HepG2 (cell line): ENCODE data around the gene FHL3. TPM values are rescaled to one million over a fixed set of nuclear protein-coding genes. Genes with fewer than 3 reads are reported as not detected.

ENCODE experiments used
- DNMT3B ChIP-seq: conservative IDR thresholded peaks from 2 replicates; pipeline ENCODE4 v1.6.1; 2016; ENCODE audit warnings: missing biosample characterization, control low read depth
- ELF3 ChIP-seq: IDR thresholded peaks from 2 replicates; pipeline ENCODE4 v1.6.1; 2016; ENCODE audit warnings: missing genetic modification reagents, missing compliant biosample characterization
- ETV5 ChIP-seq: IDR thresholded peaks from 2 replicates; pipeline ENCODE4 v1.6.1; 2018; ENCODE audit warnings: missing biosample characterization, missing genetic modification reagents, inconsistent platforms, borderline replicate concordance
- KLF6 ChIP-seq: IDR thresholded peaks from 2 replicates; pipeline ENCODE4 v1.8.0; 2016; ENCODE audit warnings: missing biosample characterization, missing genetic modification reagents
- MAFG ChIP-seq: sonication (generic); formaldehyde crosslinking; IDR thresholded peaks from 2 replicates; pipeline ENCODE4 v1.5.1; 2020; ENCODE audit warnings: mild to moderate bottlenecking, missing genetic modification reagents
- MTERF4 ChIP-seq: sonication (generic); formaldehyde crosslinking; IDR thresholded peaks from 2 replicates; pipeline ENCODE4 v1.8.0; 2023; ENCODE audit warnings: mild to moderate bottlenecking, missing genetic modification reagents
- MXD1 ChIP-seq: sonication (generic); formaldehyde crosslinking; IDR thresholded peaks from 2 replicates; pipeline ENCODE4 v1.4.0; 2020; ENCODE audit warnings: mild to moderate bottlenecking, missing genetic modification reagents
- NAIF1 ChIP-seq: sonication (generic); formaldehyde crosslinking; IDR thresholded peaks from 2 replicates; pipeline ENCODE4 v1.5.0; 2020; ENCODE audit warnings: mild to moderate bottlenecking, missing genetic modification reagents, borderline replicate concordance
- PCBP2 ChIP-seq: fragments of 200-400 bp; formaldehyde crosslinking; optimal IDR thresholded peaks from 2 replicates; pipeline ENCODE3; 2018; ENCODE audit warnings: low read length, low read depth; ENCODE audit not compliant: poor library complexity, severe bottlenecking
- REXO4 ChIP-seq: sonication (generic); formaldehyde crosslinking; IDR thresholded peaks from 2 replicates; pipeline ENCODE4 v1.8.0; 2022; ENCODE audit warnings: missing genetic modification reagents, mild to moderate bottlenecking, borderline replicate concordance
- SAP130 ChIP-seq: IDR thresholded peaks from 2 replicates; pipeline ENCODE4 v1.6.1; 2016; ENCODE audit warnings: low read depth
- SOX13 ChIP-seq, 3 experiments: fragments of 450-650 bp in 1 of 3; sonication (generic) in 1 of 3; formaldehyde crosslinking in 1 of 3; IDR thresholded peaks in 2 of 3; conservative IDR thresholded peaks in 1 of 3; 2 replicates each; pipeline versions ENCODE4 v1.5.0 to v1.6.1; 2016 to 2020; ENCODE audit warnings: antibody characterized with exemption in 1 of 3, mild to moderate bottlenecking in 1 of 3, missing compliant biosample characterization in 1 of 3, missing genetic modification reagents in 1 of 3, moderate library complexity in 1 of 3
- TCF7L2 ChIP-seq: IDR thresholded peaks from 2 replicates; pipeline ENCODE4 v1.6.1; 2011; ENCODE audit warnings: mild to moderate bottlenecking, low read depth, low read length, moderate library complexity
- TFE3 ChIP-seq: IDR thresholded peaks from 2 replicates; pipeline ENCODE4 v1.6.1; 2016
- U2AF2 ChIP-seq: fragments of 200-400 bp; formaldehyde crosslinking; IDR thresholded peaks from 2 replicates; pipeline ENCODE4 v1.6.1; 2017; ENCODE audit warnings: low read depth, mild to moderate bottlenecking, low read length
- ZBTB34 ChIP-seq: sonication (generic); formaldehyde crosslinking; IDR thresholded peaks from 2 replicates; pipeline ENCODE4 v1.8.0; 2022; ENCODE audit warnings: mild to moderate bottlenecking, missing genetic modification reagents
- ZFX ChIP-seq: sonication (generic); formaldehyde crosslinking; IDR thresholded peaks from 2 replicates; pipeline ENCODE4 v1.4.0; 2020; ENCODE audit warnings: mild to moderate bottlenecking, low read depth, missing genetic modification reagents, moderate library complexity
- ZNF367 ChIP-seq: sonication (generic); formaldehyde crosslinking; IDR thresholded peaks from 2 replicates; pipeline ENCODE4 v1.4.0; 2020; ENCODE audit warnings: missing genetic modification reagents, borderline replicate concordance
- ZNF446 ChIP-seq: sonication (generic); formaldehyde crosslinking; IDR thresholded peaks from 2 replicates; pipeline ENCODE4 v1.5.0; 2020; ENCODE audit warnings: mild to moderate bottlenecking, missing genetic modification reagents
- ZNF496 ChIP-seq: sonication (generic); formaldehyde crosslinking; IDR thresholded peaks from 2 replicates; pipeline ENCODE4 v1.8.1; 2023; ENCODE audit warnings: mild to moderate bottlenecking, moderate library complexity, missing genetic modification reagents; ENCODE audit not compliant: insufficient replicate concordance
- ZNF576 ChIP-seq: sonication (generic); formaldehyde crosslinking; IDR thresholded peaks from 2 replicates; pipeline ENCODE4 v1.4.0; 2020; ENCODE audit warnings: mild to moderate bottlenecking, missing genetic modification reagents
- ZNF713 ChIP-seq: sonication (generic); formaldehyde crosslinking; IDR thresholded peaks from 2 replicates; pipeline ENCODE4 v1.4.0; 2020; ENCODE audit warnings: mild to moderate bottlenecking, missing genetic modification reagents
- ZNF75D ChIP-seq: sonication (generic); formaldehyde crosslinking; IDR thresholded peaks from 2 replicates; pipeline ENCODE4 v1.8.1; 2023; ENCODE audit warnings: missing genetic modification reagents, mild to moderate bottlenecking, borderline replicate concordance
- ZNF850 ChIP-seq: sonication (generic); formaldehyde crosslinking; conservative IDR thresholded peaks from 2 replicates; pipeline ENCODE4 v1.9.0; 2021; ENCODE audit warnings: mild to moderate bottlenecking, missing genetic modification reagents
- ZSCAN20 ChIP-seq: sonication (generic); formaldehyde crosslinking; IDR thresholded peaks from 2 replicates; pipeline ENCODE4 v1.4.0; 2020; ENCODE audit warnings: missing genetic modification reagents, mild to moderate bottlenecking, borderline replicate concordance
- polyA plus RNA-seq, 8 experiments: library from polyadenylated mRNA; depleted of rRNA in 3 of 8; stranded (reverse) in 7 of 8; unstranded in 1 of 8; fragments of >200 nt; fragmentation: Illumina TruSeq in 4 of 8; extraction: Trizol in 4 of 8; gene quantifications; 2 replicates each; pipeline versions ENCODE4 v1.2.1 to v1.2.3, GENCODE V29; 2011 to 2016; ENCODE audit warnings: low read depth in 4 of 8, missing spikeins in 1 of 8, mixed read lengths in 1 of 8; ENCODE audit not compliant: insufficient read depth in 1 of 8
- total RNA-seq, 5 experiments: library from RNA; depleted of rRNA; stranded (reverse); fragments of >200 nt; fragmentation: Illumina TruSeq; extraction: Trizol; gene quantifications; 2 replicates each; pipeline ENCODE4 v1.2.3, GENCODE V29; 2016; ENCODE audit warnings: low read depth in 1 of 5

The FHL3 gene
- total and polyA plus RNA-seq, 2 of the 13 experiments (the other 11 are each of a cell fraction or from before 2014, with no cell fraction given), result 2.8 to 6.6 TPM

- TF ChIP-seq ZNF713 (CRISPR knock-in tag) (no peak), PCBP2 (no peak), ZNF850 (CRISPR knock-in tag) (no peak), TFE3 (CRISPR knock-in tag) (no peak), DNMT3B (CRISPR knock-in tag) (0 out of 2 replicates have a peak, but pooled peaks have one; percentile 43), ZBTB34 (no peak), U2AF2 (no peak), ZNF446 (no peak), ZNF75D (no peak), ETV5 (CRISPR knock-in tag) (peak; percentile 86; the same call in 1 of the 2 replicates), ZFX (CRISPR knock-in tag) (peak; percentile 51; the same call in 1 of the 2 replicates), MAFG (CRISPR knock-in tag) (no peak), SAP130 (CRISPR knock-in tag) (peak; percentile 62), ZNF576 (CRISPR knock-in tag) (no peak), ELF3 (CRISPR knock-in tag) (peak; percentile 97), KLF6 (CRISPR knock-in tag) (0 out of 2 replicates have a peak, but pooled peaks have one; percentile 9), MXD1 (no peak), ZNF367 (CRISPR knock-in tag) (no peak), MTERF4 (CRISPR knock-in tag) (0 out of 2 replicates have a peak, but pooled peaks have one; percentile 37), REXO4 (CRISPR knock-in tag) (no peak), ZNF496 (CRISPR knock-in tag) (no peak), TCF7L2 (no peak), NAIF1 (CRISPR knock-in tag) (no peak), ZSCAN20 (CRISPR knock-in tag) (no peak), SOX13 (IDR thresholded peaks at IDR 0.05) (no peak), SOX13 (CRISPR knock-in tag; conservative IDR thresholded peaks at IDR 0.05 in 1 of 2, IDR thresholded peaks at IDR 0.05 in 1 of 2) (no peak)
Observed at GRCh38 chr1:37999430-38000232, 5.7 kb downstream of the FHL3 start (continued).
